ENCODE results near the gene INSM2. TPM values are rescaled to one million over a fixed set of nuclear protein-coding genes. Genes with fewer than 3 reads are reported as not detected.

INSM2 gene
- total RNA-seq = under 1 TPM; 0.07 to 0.08 TPM

GRCh38 chr14:35533357-35534207, at the start of gene INSM2:
Gene INSM2, plus strand, starts transcription at chr14:35534164. Its CDS starts 89 bp downstream, at chr14:35534253.
- ATAC-seq (peak; percentile 84 to 89), DNase-seq (ENCODE audit: low spot score in 2 of 2) (peak; percentile 61 to 76)
- peaks cover 0 to 5% of the 10 kb centered on the region in 2 donors for H3K36me3 Mint-ChIP-seq
- no peaks in the 10 kb centered on the region for H3K9me3 Mint-ChIP-seq
- H3K27ac Mint-ChIP-seq = no peak within 1 kb of the TSS

GRCh38 chr14:35492569-35493014, 41.4 kb upstream of the INSM2 start:
- DNase-seq (ENCODE audit: low spot score in 2 of 2) (no peak), ATAC-seq (no peak)
- H3K27ac Mint-ChIP-seq = no peak overlapping the region
- peaks cover 0 to 12% of the 10 kb centered on the region in 2 donors for H3K36me3 Mint-ChIP-seq
- peaks cover 3 to 14% of the 10 kb centered on the region in 2 donors for H3K9me3 Mint-ChIP-seq

GRCh38 chr14:35495278-35495677, 38.7 kb upstream of the INSM2 start:
- DNase-seq (ENCODE audit: low spot score in 2 of 2) = no peak
- Mint-ChIP-seq H3K9me3 (peaks cover 3 to 16% of the 10 kb centered on the region in 2 donors), H3K27ac (no peak overlapping the region), H3K36me3 (peaks cover 0 to 12% of the 10 kb centered on the region in 2 donors)
- no peak for ATAC-seq

GRCh38 chr14:35499180-35499579, 34.8 kb upstream of the INSM2 start:
- peaks cover 0 to 3% of the 10 kb centered on the region in 2 donors for H3K9me3 Mint-ChIP-seq
- H3K36me3 Mint-ChIP-seq = no peaks in the 10 kb centered on the region
- DNase-seq (ENCODE audit: low spot score in 2 of 2) = no peak
- ATAC-seq = no peak
- H3K27ac Mint-ChIP-seq = no peak overlapping the region

- DNase-seq (ENCODE audit: low spot score in 2 of 2) = no peak
- Mint-ChIP-seq H3K9me3 (peaks cover 0 to 3% of the 10 kb centered on the region in 2 donors), H3K36me3 (no peaks in the 10 kb centered on the region), H3K27ac (peak overlapping the region in 1 of 2 donors; percentile 17)
- no peak for ATAC-seq
Measured at GRCh38 chr14:35503646-35504045, 30.3 kb upstream of the INSM2 start.

GRCh38 chr14:35504260-35504659, 29.7 kb upstream of the INSM2 start:
- no peak for DNase-seq (ENCODE audit: low spot score in 2 of 2)
- no peaks in the 10 kb centered on the region for H3K9me3 Mint-ChIP-seq
- H3K27ac Mint-ChIP-seq = no peak overlapping the region
- no peaks in the 10 kb centered on the region for H3K36me3 Mint-ChIP-seq
- no peak for ATAC-seq

- no peaks in the 10 kb centered on the region for H3K36me3 Mint-ChIP-seq
- ATAC-seq (no peak), DNase-seq (ENCODE audit: low spot score in 2 of 2) (no peak)
- H3K9me3 Mint-ChIP-seq = no peaks in the 10 kb centered on the region
- no peak overlapping the region for H3K27ac Mint-ChIP-seq
Measured at GRCh38 chr14:35506461-35506860, 27.5 kb upstream of the INSM2 start.

GRCh38 chr14:35506927-35507326, 27.0 kb upstream of the INSM2 start:
- no peak for DNase-seq (ENCODE audit: low spot score in 2 of 2)
- no peaks in the 10 kb centered on the region for H3K9me3 Mint-ChIP-seq
- H3K36me3 Mint-ChIP-seq = no peaks in the 10 kb centered on the region
- H3K27ac Mint-ChIP-seq = no peak overlapping the region
- no peak for ATAC-seq

GRCh38 chr14:35509846-35510245, 24.1 kb upstream of the INSM2 start:
- Mint-ChIP-seq H3K36me3 (no peaks in the 10 kb centered on the region), H3K9me3 (no peaks in the 10 kb centered on the region), H3K27ac (no peak overlapping the region)
- ATAC-seq (no peak), DNase-seq (ENCODE audit: low spot score in 2 of 2) (no peak)

GRCh38 chr14:35512765-35513164, 21.2 kb upstream of the INSM2 start:
- ATAC-seq (no peak), DNase-seq (ENCODE audit: low spot score in 2 of 2) (no peak)
- no peaks in the 10 kb centered on the region for H3K9me3 Mint-ChIP-seq
- no peak overlapping the region for H3K27ac Mint-ChIP-seq
- no peaks in the 10 kb centered on the region for H3K36me3 Mint-ChIP-seq

- ATAC-seq = no peak
- no peaks in the 10 kb centered on the region for H3K36me3 Mint-ChIP-seq
Measured at GRCh38 chr14:35515916-35516315, 18.0 kb upstream of the INSM2 start.

GRCh38 chr14:35519986-35520385, 14.0 kb upstream of the INSM2 start:
- DNase-seq (ENCODE audit: low spot score in 2 of 2) (no peak), ATAC-seq (no peak)
- no peaks in the 10 kb centered on the region for H3K9me3 Mint-ChIP-seq
- H3K27ac Mint-ChIP-seq = no peak overlapping the region
- H3K36me3 Mint-ChIP-seq = no peaks in the 10 kb centered on the region

More at GRCh38 chr14:35515916-35516315, 18.0 kb upstream of the INSM2 start:
- H3K9me3 Mint-ChIP-seq = no peaks in the 10 kb centered on the region
- DNase-seq (ENCODE audit: low spot score in 2 of 2) = no peak
- H3K27ac Mint-ChIP-seq = no peak overlapping the region

GRCh38 chr14:35525695-35526094, 8.3 kb upstream of the INSM2 start:
- no peak overlapping the region for H3K27ac Mint-ChIP-seq
- ATAC-seq = no peak

GRCh38 chr14:35526962-35527361, 7.0 kb upstream of the INSM2 start:
- ATAC-seq = no peak
- no peaks in the 10 kb centered on the region for H3K9me3 Mint-ChIP-seq

More at GRCh38 chr14:35525695-35526094, 8.3 kb upstream of the INSM2 start:
- Mint-ChIP-seq H3K36me3 (no peaks in the 10 kb centered on the region), H3K9me3 (no peaks in the 10 kb centered on the region)
- DNase-seq (ENCODE audit: low spot score in 2 of 2) = no peak

GRCh38 chr14:35531960-35532747, 1.8 kb upstream of the INSM2 start:
- H3K9me3 Mint-ChIP-seq = no peaks in the 10 kb centered on the region
- DNase-seq (ENCODE audit: low spot score in 2 of 2) = no peak
- H3K27ac Mint-ChIP-seq = no peak overlapping the region
- no peak for ATAC-seq
- peaks cover 0 to 5% of the 10 kb centered on the region in 2 donors for H3K36me3 Mint-ChIP-seq

More at GRCh38 chr14:35526962-35527361, 7.0 kb upstream of the INSM2 start:
- no peaks in the 10 kb centered on the region for H3K36me3 Mint-ChIP-seq
- no peak for DNase-seq (ENCODE audit: low spot score in 2 of 2)
- H3K27ac Mint-ChIP-seq = no peak overlapping the region

- Mint-ChIP-seq H3K9me3 (no peaks in the 10 kb centered on the region), H3K36me3 (peaks cover 0 to 5% of the 10 kb centered on the region in 2 donors), H3K27ac (no peak overlapping the region)
- DNase-seq (ENCODE audit: low spot score in 2 of 2) (no peak), ATAC-seq (no peak)
Measured at GRCh38 chr14:35532783-35533356, 1.1 kb upstream of the INSM2 start.
